CD14-positive monocyte (primary cell): Measurements from ENCODE around the gene ADD2. TPM values are rescaled to one million over a fixed set of nuclear protein-coding genes. Genes with fewer than 3 reads are reported as not detected.
A peak's percentile ranks its signal among the peaks of the same experiment; 100 is the strongest.

Experiments used
- DNase-seq, 3 donors: peaks; one replicate each; pipeline ENCODE4 v3.0.0-alpha.2; 2011 to 2022
- H2AFZ ChIP-seq: 2 replicates; pipeline ENCODE4 v1.6.0; 2012; ENCODE audit warnings: mild to moderate bottlenecking, low read depth, low read length, inconsistent platforms; ENCODE audit not compliant: insufficient read depth, poor library complexity, severe bottlenecking
- H3K27ac ChIP-seq, 2 donors: 1 replicate in 1 of 2; 2 replicates in 1 of 2; pipeline ENCODE4 v1.5.1; 2012 to 2013; ENCODE audit warnings: low read length in 2 of 2, control low read depth in 1 of 2, inconsistent platforms in 1 of 2, low read depth in 1 of 2, mild to moderate bottlenecking in 1 of 2
- H3K27me3 ChIP-seq, 2 donors: one replicate each; pipeline versions ENCODE4 v1.6.0 to v1.6.1; 2011 to 2013; ENCODE audit warnings: low read length in 2 of 2; ENCODE audit not compliant: control insufficient read depth in 2 of 2, insufficient read depth in 2 of 2
- H3K36me3 ChIP-seq, 2 donors: replicated peaks in 1 of 2; 1 replicate in 1 of 2; 2 replicates in 1 of 2; pipeline versions ENCODE4 v1.5.1 to v1.6.1; 2012 to 2013; ENCODE audit warnings: low read length in 2 of 2, control low read depth in 1 of 2, inconsistent platforms in 1 of 2, mild to moderate bottlenecking in 1 of 2; ENCODE audit not compliant: insufficient read depth in 2 of 2, control insufficient read depth in 1 of 2
- H3K4me1 ChIP-seq, 2 donors: 1 replicate in 1 of 2; 2 replicates in 1 of 2; pipeline versions ENCODE4 v1.5.1 to v1.6.1; 2012 to 2013; ENCODE audit warnings: low read length in 2 of 2, control low read depth in 1 of 2, inconsistent platforms in 1 of 2, mild to moderate bottlenecking in 1 of 2, moderate library complexity in 1 of 2; ENCODE audit not compliant: insufficient read depth in 2 of 2, control insufficient read depth in 1 of 2
- H3K4me2 ChIP-seq: replicated peaks from 2 replicates; pipeline ENCODE3; 2012; ENCODE audit warnings: low read length, moderate library complexity, mild to moderate bottlenecking; ENCODE audit not compliant: poor library complexity, severe bottlenecking; ENCODE audit errors: extremely low read depth
- H3K4me3 ChIP-seq, 3 experiments: fragments of 200-600 bp in 1 of 3; sonication (generic) in 1 of 3; replicated peaks in 1 of 3; 1 replicate in 2 of 3; 2 replicates in 1 of 3; pipeline ENCODE4 v1.5.1; 2011 to 2013; ENCODE audit warnings: low read length in 3 of 3, mild to moderate bottlenecking in 3 of 3, control low read depth in 2 of 3, low read depth in 2 of 3, inconsistent platforms in 1 of 3, moderate library complexity in 1 of 3
- H3K79me2 ChIP-seq: 2 replicates; pipeline ENCODE4 v1.6.0; 2012; ENCODE audit warnings: mild to moderate bottlenecking, control low read depth, inconsistent platforms, low read length, moderate library complexity; ENCODE audit not compliant: insufficient read depth
- H3K9ac ChIP-seq: 2 replicates; pipeline ENCODE4 v1.6.0; 2017; ENCODE audit warnings: low read length, mild to moderate bottlenecking; ENCODE audit not compliant: insufficient read depth, poor library complexity, severe bottlenecking
- H3K9me3 ChIP-seq, 2 donors: replicated peaks in 1 of 2; 1 replicate in 1 of 2; 2 replicates in 1 of 2; pipeline versions ENCODE4 v1.5.1 to v1.6.1; 2012 to 2013; ENCODE audit warnings: low read length in 2 of 2, control low read depth in 1 of 2; ENCODE audit not compliant: control insufficient read depth in 1 of 2, insufficient read depth in 1 of 2
- H4K20me1 ChIP-seq: 2 replicates; pipeline ENCODE4 v1.6.0; 2012; ENCODE audit warnings: mild to moderate bottlenecking, low read length, control low read depth, moderate library complexity; ENCODE audit not compliant: insufficient read depth
- H3K27ac Mint-ChIP-seq, 7 donors: one replicate each; pipeline ENCODE4 v1.8.0; 2020; ENCODE audit warnings: mild to moderate bottlenecking in 7 of 7, mixed read lengths in 7 of 7, moderate library complexity in 6 of 7, inconsistent platforms in 2 of 7
- H3K27me3 Mint-ChIP-seq, 3 donors: one replicate each; pipeline ENCODE4 v1.8.0; 2021 to 2022; ENCODE audit warnings: low read depth in 3 of 3, mild to moderate bottlenecking in 3 of 3, mixed read lengths in 3 of 3, moderate library complexity in 3 of 3, inconsistent platforms in 1 of 3
- H3K36me3 Mint-ChIP-seq, 2 donors: one replicate each; pipeline ENCODE4 v1.8.0; 2020; ENCODE audit warnings: mixed read lengths in 2 of 2, inconsistent platforms in 1 of 2, mild to moderate bottlenecking in 1 of 2
- H3K4me1 Mint-ChIP-seq: one replicate; pipeline ENCODE4 v1.8.0; 2020; ENCODE audit warnings: mild to moderate bottlenecking, mixed read lengths
- H3K4me3 Mint-ChIP-seq, 2 donors: one replicate each; pipeline ENCODE4 v1.8.0; 2020; ENCODE audit warnings: mild to moderate bottlenecking in 2 of 2, mixed read lengths in 2 of 2, moderate library complexity in 1 of 2
- H3K9me3 Mint-ChIP-seq, 7 donors: one replicate each; pipeline ENCODE4 v1.8.0; 2020 to 2022; ENCODE audit warnings: mixed read lengths in 7 of 7, mild to moderate bottlenecking in 6 of 7, moderate library complexity in 6 of 7, inconsistent platforms in 2 of 7
- WGBS: methylation state at CpG from one replicate; pipeline ENCODE4 v1.1.5; 2013; ENCODE audit warnings: missing lambda C conversion rate; ENCODE audit not compliant: insufficient coverage; 5-methylcytosine and 5-hydroxymethylcytosine counted together
- intact Hi-C, 2 donors: fragments of 100-400 bp; cut with micrococcal nuclease; formaldehyde crosslinking; loops; one replicate each; pipeline versions ENCODE4 v1.15.0 to v1.15.1; 2023
- polyA plus RNA-seq, 3 donors: library from polyadenylated mRNA; depleted of rRNA in 1 of 3; unstranded in 2 of 3; stranded (reverse) in 1 of 3; fragments of 300-500 nt in 2 of 3; fragments of >200 nt in 1 of 3; fragmentation: Illumina TruSeq in 2 of 3; gene quantifications; 1 replicate in 2 of 3; 2 replicates in 1 of 3; pipeline ENCODE4 v1.2.3, GENCODE V29; 2012 to 2021
- TF ChIP-seq, protein P1 (sequence below): fragments of 200-600 bp; IDR thresholded peaks from one replicate; pipeline ENCODE4 v1.8.0; 2022; ENCODE audit warnings: antibody characterized with exemption, mild to moderate bottlenecking

Gene ADD2
- polyA plus RNA-seq, 3 donors = 0.18 to 0.56 (median 0.26) TPM

- no peak overlapping the region for H2AFZ ChIP-seq
- Mint-ChIP-seq H3K4me3 (peak overlapping the region in 1 of 2 donors; percentile 33), H3K4me1 (no peaks in the 10 kb centered on the region), H3K27ac (no peak overlapping the region), H3K27me3 (peaks cover 16 to 26% (median 17%) of the 10 kb centered on the region in 3 donors), H3K9me3 (peaks cover 0 to 3% (median 0%) of the 10 kb centered on the region in 7 donors), H3K36me3 (no peaks in the 10 kb centered on the region)
- no peak overlapping the region for H3K27ac ChIP-seq
- no peak overlapping the region for H3K4me3 ChIP-seq
- no peak for DNase-seq
- no peaks in the 10 kb centered on the region for H4K20me1 ChIP-seq
- WGBS = no CpG with 5 or more reads among the region's 3 CpGs
- intact Hi-C loops = no loop called here
- TF ChIP-seq, protein P1, sequence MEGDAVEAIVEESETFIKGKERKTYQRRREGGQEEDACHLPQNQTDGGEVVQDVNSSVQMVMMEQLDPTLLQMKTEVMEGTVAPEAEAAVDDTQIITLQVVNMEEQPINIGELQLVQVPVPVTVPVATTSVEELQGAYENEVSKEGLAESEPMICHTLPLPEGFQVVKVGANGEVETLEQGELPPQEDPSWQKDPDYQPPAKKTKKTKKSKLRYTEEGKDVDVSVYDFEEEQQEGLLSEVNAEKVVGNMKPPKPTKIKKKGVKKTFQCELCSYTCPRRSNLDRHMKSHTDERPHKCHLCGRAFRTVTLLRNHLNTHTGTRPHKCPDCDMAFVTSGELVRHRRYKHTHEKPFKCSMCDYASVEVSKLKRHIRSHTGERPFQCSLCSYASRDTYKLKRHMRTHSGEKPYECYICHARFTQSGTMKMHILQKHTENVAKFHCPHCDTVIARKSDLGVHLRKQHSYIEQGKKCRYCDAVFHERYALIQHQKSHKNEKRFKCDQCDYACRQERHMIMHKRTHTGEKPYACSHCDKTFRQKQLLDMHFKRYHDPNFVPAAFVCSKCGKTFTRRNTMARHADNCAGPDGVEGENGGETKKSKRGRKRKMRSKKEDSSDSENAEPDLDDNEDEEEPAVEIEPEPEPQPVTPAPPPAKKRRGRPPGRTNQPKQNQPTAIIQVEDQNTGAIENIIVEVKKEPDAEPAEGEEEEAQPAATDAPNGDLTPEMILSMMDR = no peak
- no peak overlapping the region for H3K4me2 ChIP-seq
- peaks cover 5 to 9% of the 10 kb centered on the region in 2 donors for H3K27me3 ChIP-seq
- H3K4me1 ChIP-seq = no peaks in the 10 kb centered on the region
- H3K79me2 ChIP-seq = no peaks in the 10 kb centered on the region
- H3K36me3 ChIP-seq = no peaks in the 10 kb centered on the region
- H3K9ac ChIP-seq = no peak overlapping the region
- H3K9me3 ChIP-seq = no peaks in the 10 kb centered on the region
Measured at GRCh38 chr2:70756128-70756527, 11.9 kb downstream of the ADD2 start.

GRCh38 chr2:70753902-70754301, 14.1 kb downstream of the ADD2 start:
- H3K9ac ChIP-seq = no peak overlapping the region

More at GRCh38 chr2:70753902-70754301, 14.1 kb downstream of the ADD2 start:
- TF ChIP-seq, protein P1 = no peak
- no peak for DNase-seq
- no peaks in the 10 kb centered on the region for H3K36me3 ChIP-seq
- H3K4me2 ChIP-seq = no peak overlapping the region
- peaks cover 14 to 18% (median 15%) of the 10 kb centered on the region in 3 donors for H3K27me3 Mint-ChIP-seq
- no peaks in the 10 kb centered on the region for H3K36me3 Mint-ChIP-seq
- no peaks in the 10 kb centered on the region for H3K4me1 ChIP-seq
- no peak overlapping the region for H3K27ac Mint-ChIP-seq
- H3K27me3 ChIP-seq = peaks cover 7 to 9% of the 10 kb centered on the region in 2 donors
- no peak overlapping the region for H3K4me3 Mint-ChIP-seq
- WGBS = 85% methylated on average over 2 of the region's 4 CpGs
- H3K27ac ChIP-seq = no peak overlapping the region
- no peak overlapping the region for H2AFZ ChIP-seq
- no peaks in the 10 kb centered on the region for H3K9me3 Mint-ChIP-seq
- no peaks in the 10 kb centered on the region for H3K4me1 Mint-ChIP-seq
- intact Hi-C loops = no loop called here
- H3K4me3 ChIP-seq = no peak overlapping the region
- no peaks in the 10 kb centered on the region for H4K20me1 ChIP-seq
- H3K79me2 ChIP-seq = no peaks in the 10 kb centered on the region
- H3K9me3 ChIP-seq = no peaks in the 10 kb centered on the region
